ENCODE measurements around the gene SRRM3.
A peak's percentile ranks its signal among the peaks of the same experiment; 100 is the strongest.

SRRM3 gene

DNA sequence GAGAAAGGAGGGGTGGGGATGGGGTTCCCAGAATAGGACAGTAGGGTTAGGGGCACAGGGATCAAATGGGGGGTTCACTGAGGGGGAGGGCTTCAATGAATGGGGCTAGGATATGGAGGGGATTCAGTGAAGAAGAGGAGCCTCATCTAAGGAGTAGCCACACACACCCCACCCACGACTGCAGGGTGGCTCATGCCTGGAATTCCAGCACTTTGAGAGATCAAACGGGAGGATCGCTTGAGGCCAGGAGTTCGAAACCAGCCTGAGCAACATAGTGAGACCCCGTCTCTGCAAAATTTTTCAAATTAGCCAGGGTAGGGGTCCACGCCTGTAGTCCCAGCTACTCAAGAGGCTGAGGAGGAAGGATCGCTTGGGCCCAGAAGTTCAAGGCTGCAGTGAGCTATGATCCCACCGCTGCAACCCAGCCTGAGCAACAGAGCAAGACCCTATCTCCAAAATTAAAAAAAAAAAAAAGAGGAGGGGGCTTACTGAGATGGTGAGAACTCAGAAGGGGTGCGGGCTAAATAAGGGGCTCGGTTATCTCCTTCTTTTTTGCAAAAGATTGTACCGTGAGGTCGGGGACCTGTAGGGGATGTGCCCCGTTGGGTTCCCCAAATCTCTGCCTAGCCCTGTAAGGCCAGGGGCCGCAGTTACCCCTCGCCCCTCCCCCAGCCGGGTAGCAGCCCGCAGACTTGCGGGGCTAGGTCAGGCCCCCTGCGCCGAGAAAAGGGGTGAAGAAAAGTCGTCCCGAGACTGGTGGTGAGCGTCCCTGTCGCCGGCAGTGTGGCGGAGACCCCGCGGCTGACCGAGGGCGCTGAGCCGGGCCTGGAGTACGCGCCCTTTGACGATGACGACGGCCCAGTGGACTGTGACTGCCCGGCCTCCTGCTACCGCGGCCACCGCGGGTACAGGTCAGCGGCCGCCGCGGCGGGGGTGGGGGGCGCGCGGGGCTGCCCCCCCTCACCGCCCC is 57.7 kb downstream of the SRRM3 start:
- no peak for DNase-seq (ENCODE audit: low read depth, low spot score)
- Histone ChIP-seq H3K27me3 (ENCODE audit: insufficient read depth, insufficient read length) (no peaks in the 10 kb centered on the region), H3K9ac (ENCODE audit: insufficient read length, low read depth) (peak overlapping the region; percentile 92), H3K36me3 (ENCODE audit: insufficient read depth, insufficient read length, low read length) (peaks cover 3% of the 10 kb centered on the region), H3K4me3 (ENCODE audit: insufficient read length, low read depth) (peak overlapping the region; percentile 49), H3K9me3 (ENCODE audit: insufficient read depth, low read length) (no peaks in the 10 kb centered on the region), H3K4me1 (ENCODE audit: insufficient read depth, insufficient read length) (peaks cover 9% of the 10 kb centered on the region)
- TF ChIP-seq YY1 (IDR thresholded peaks at IDR 0.05; ENCODE audit: insufficient read depth, insufficient read length) (no peak), SUZ12 (IDR thresholded peaks at IDR 0.05; ENCODE audit: extremely low read depth, insufficient read depth, insufficient read length) (no peak), ZNF274 (IDR thresholded peaks at IDR 0.05; ENCODE audit: low read depth, low read length) (no peak)

DNA sequence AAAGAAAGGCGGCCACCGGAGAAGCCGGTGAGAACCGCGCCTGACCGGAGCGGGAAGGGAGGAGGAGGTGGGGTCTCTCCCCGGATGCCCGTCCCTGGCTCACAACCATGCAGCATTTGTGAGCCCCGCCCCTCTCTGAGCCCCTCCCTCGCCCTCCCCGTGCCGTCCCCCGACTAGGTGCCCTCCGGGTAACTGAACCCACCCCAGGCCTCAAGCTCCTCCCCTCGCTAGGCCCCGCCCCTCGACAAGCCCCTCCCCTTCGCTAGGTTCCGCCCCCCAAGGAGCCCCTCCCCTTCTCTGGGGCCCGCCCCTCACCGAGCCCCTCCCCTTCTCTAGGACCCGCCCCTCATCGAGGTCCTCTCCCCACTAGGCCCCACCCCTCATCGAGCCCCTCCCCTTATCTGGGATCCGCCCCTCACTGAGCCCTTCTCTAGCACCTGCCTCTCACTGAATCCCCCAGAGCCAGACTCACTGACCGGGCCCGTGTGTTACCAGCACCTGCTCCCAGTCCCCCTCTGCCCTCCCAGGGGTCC is 58.5 kb downstream of the SRRM3 start:
- Histone ChIP-seq H3K9me3 (ENCODE audit: insufficient read depth, low read length) (no peaks in the 10 kb centered on the region), H3K27me3 (ENCODE audit: insufficient read depth, insufficient read length) (no peaks in the 10 kb centered on the region), H3K4me3 (ENCODE audit: insufficient read length, low read depth) (peak overlapping the region; percentile 49), H3K36me3 (ENCODE audit: insufficient read depth, insufficient read length, low read length) (peaks cover 3% of the 10 kb centered on the region), H3K9ac (ENCODE audit: insufficient read length, low read depth) (no peak overlapping the region), H3K4me1 (ENCODE audit: insufficient read depth, insufficient read length) (peaks cover 9% of the 10 kb centered on the region)
- peak; percentile 96 for DNase-seq (ENCODE audit: low read depth, low spot score)
- TF ChIP-seq ZNF274 (IDR thresholded peaks at IDR 0.05; ENCODE audit: low read depth, low read length), result no peak

- H3K9me3 ChIP-seq (ENCODE audit: insufficient read depth, low read length), result no peaks in the 10 kb centered on the region
- H3K4me3 ChIP-seq (ENCODE audit: insufficient read length, low read depth), result no peak overlapping the region
- no peak overlapping the region for H3K9ac ChIP-seq (ENCODE audit: insufficient read length, low read depth)
- no peaks in the 10 kb centered on the region for H3K27me3 ChIP-seq (ENCODE audit: insufficient read depth, insufficient read length)
- TF ChIP-seq ZNF274 (IDR thresholded peaks at IDR 0.05; ENCODE audit: low read depth, low read length), result no peak
- TF ChIP-seq SUZ12 (IDR thresholded peaks at IDR 0.05; ENCODE audit: extremely low read depth, insufficient read depth, insufficient read length), result no peak
- no peak for TF ChIP-seq YY1 (IDR thresholded peaks at IDR 0.05; ENCODE audit: insufficient read depth, insufficient read length)
- peaks cover 9% of the 10 kb centered on the region for H3K4me1 ChIP-seq (ENCODE audit: insufficient read depth, insufficient read length)
- peaks cover 3% of the 10 kb centered on the region for H3K36me3 ChIP-seq (ENCODE audit: insufficient read depth, insufficient read length, low read length)
- no peak for DNase-seq (ENCODE audit: low read depth, low spot score)
Observed at GRCh38 chr7:76261329-76261728, 59.6 kb downstream of the SRRM3 start.

GRCh38 chr7:76261931-76262330 is 60.2 kb downstream of the SRRM3 start:
- Histone ChIP-seq H3K36me3 (ENCODE audit: insufficient read depth, insufficient read length, low read length) (peaks cover 2% of the 10 kb centered on the region), H3K4me3 (ENCODE audit: insufficient read length, low read depth) (no peak overlapping the region), H3K27me3 (ENCODE audit: insufficient read depth, insufficient read length) (peaks cover 4% of the 10 kb centered on the region), H3K4me1 (ENCODE audit: insufficient read depth, insufficient read length) (peaks cover 11% of the 10 kb centered on the region), H3K9ac (ENCODE audit: insufficient read length, low read depth) (no peak overlapping the region), H3K9me3 (ENCODE audit: insufficient read depth, low read length) (no peaks in the 10 kb centered on the region)
- DNase-seq (ENCODE audit: low read depth, low spot score), result no peak
- TF ChIP-seq YY1 (IDR thresholded peaks at IDR 0.05; ENCODE audit: insufficient read depth, insufficient read length) (no peak), ZNF274 (IDR thresholded peaks at IDR 0.05; ENCODE audit: low read depth, low read length) (no peak), SUZ12 (IDR thresholded peaks at IDR 0.05; ENCODE audit: extremely low read depth, insufficient read depth, insufficient read length) (no peak)

- peak; percentile 84 for DNase-seq (ENCODE audit: low read depth, low spot score)
Observed at GRCh38 chr7:76262683-76263402, 61.1 kb downstream of the SRRM3 start.

DNA sequence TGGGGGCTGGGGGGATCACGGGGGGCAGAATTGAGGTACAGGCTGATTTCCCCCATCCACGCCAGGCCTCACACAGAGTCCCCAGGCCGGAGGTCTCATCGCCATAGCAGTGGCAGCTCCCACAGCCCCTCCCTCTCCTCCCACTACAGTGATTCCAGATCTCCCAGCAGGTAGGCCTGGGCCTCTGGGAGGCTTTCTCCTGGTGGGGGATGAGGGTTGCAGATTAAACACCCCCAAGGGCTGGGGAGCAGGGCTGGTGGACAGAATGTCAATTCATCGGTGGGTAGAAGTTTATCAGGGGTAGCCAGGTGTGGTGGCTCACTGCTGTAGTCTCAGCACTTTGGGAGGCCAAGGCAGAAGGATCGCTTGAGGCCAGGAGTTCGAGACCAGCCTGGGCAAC is 63.6 kb downstream of the SRRM3 start:
- Histone ChIP-seq H3K9me3 (ENCODE audit: insufficient read depth, low read length) (no peaks in the 10 kb centered on the region), H3K9ac (ENCODE audit: insufficient read length, low read depth) (no peak overlapping the region), H3K27me3 (ENCODE audit: insufficient read depth, insufficient read length) (peaks cover 10% of the 10 kb centered on the region), H3K4me1 (ENCODE audit: insufficient read depth, insufficient read length) (peaks cover 24% of the 10 kb centered on the region), H3K4me3 (ENCODE audit: insufficient read length, low read depth) (no peak overlapping the region), H3K36me3 (ENCODE audit: insufficient read depth, insufficient read length, low read length) (no peaks in the 10 kb centered on the region)
- TF ChIP-seq ZNF274 (IDR thresholded peaks at IDR 0.05; ENCODE audit: low read depth, low read length) (no peak), SUZ12 (IDR thresholded peaks at IDR 0.05; ENCODE audit: extremely low read depth, insufficient read depth, insufficient read length) (no peak), YY1 (IDR thresholded peaks at IDR 0.05; ENCODE audit: insufficient read depth, insufficient read length) (no peak)
- DNase-seq (ENCODE audit: low read depth, low spot score), result no peak

More at GRCh38 chr7:76262683-76263402, 61.1 kb downstream of the SRRM3 start:
- H3K9ac ChIP-seq (ENCODE audit: insufficient read length, low read depth), result peak overlapping the region; percentile 42
- peaks cover 10% of the 10 kb centered on the region for H3K27me3 ChIP-seq (ENCODE audit: insufficient read depth, insufficient read length)
- H3K9me3 ChIP-seq (ENCODE audit: insufficient read depth, low read length), result no peaks in the 10 kb centered on the region
- TF ChIP-seq ZNF274 (IDR thresholded peaks at IDR 0.05; ENCODE audit: low read depth, low read length) (no peak), YY1 (IDR thresholded peaks at IDR 0.05; ENCODE audit: insufficient read depth, insufficient read length) (no peak), SUZ12 (IDR thresholded peaks at IDR 0.05; ENCODE audit: extremely low read depth, insufficient read depth, insufficient read length) (no peak)
- H3K4me3 ChIP-seq (ENCODE audit: insufficient read length, low read depth), result no peak overlapping the region
- peaks cover 13% of the 10 kb centered on the region for H3K4me1 ChIP-seq (ENCODE audit: insufficient read depth, insufficient read length)
- H3K36me3 ChIP-seq (ENCODE audit: insufficient read depth, insufficient read length, low read length), result no peaks in the 10 kb centered on the region
